GM18511 (cell line): ENCODE results near the gene PDF.

ENCODE experiments used
- ATAC-seq: cut with Tn5 transposase; IDR thresholded peaks from one replicate; pipeline ENCODE4 v1.9.1; 2021; ENCODE audit warnings: mild to moderate bottlenecking, moderate library complexity; ENCODE audit not compliant: unreplicated experiment

Gene PDF

GRCh38 chr16:69339289-69340094, 9.1 kb upstream of the PDF start, which contains the start of the genes COG8 and NIP7:
Gene COG8, minus strand, starts transcription at chr16:69339564. Its CDS starts 12 bp downstream, at chr16:69339552.
Gene NIP7, plus strand, starts transcription at chr16:69339772. Its CDS starts 58 bp downstream, at chr16:69339830.
- peak; percentile 90 for ATAC-seq

- ATAC-seq = no peak
These were observed 8.3 kb upstream of the PDF start for GRCh38 chr16:69338557-69339288.

GRCh38 chr16:69334696-69335095, 4.3 kb upstream of the PDF start:
- no peak for ATAC-seq

GRCh38 chr16:69329369-69330285, 761 bp downstream of the PDF start:
- ATAC-seq = peak; percentile 48

GRCh38 chr16:69328854-69329316, 1.5 kb downstream of the PDF start:
- no peak for ATAC-seq

- ATAC-seq = no peak
These were observed 2.6 kb downstream of the PDF start for GRCh38 chr16:69327585-69328310.

- no peak for ATAC-seq
These were observed 4.1 kb downstream of the PDF start for GRCh38 chr16:69326172-69326873.

GRCh38 chr16:69325784-69326171, 4.6 kb downstream of the PDF start:
- no peak for ATAC-seq

GRCh38 chr16:69324585-69325253, 5.7 kb downstream of the PDF start:
- ATAC-seq = no peak

GRCh38 chr16:69324013-69324531, 6.3 kb downstream of the PDF start:
- ATAC-seq = no peak

- ATAC-seq = no peak
These were observed 7.0 kb downstream of the PDF start for GRCh38 chr16:69323415-69323814.

- no peak for ATAC-seq
These were observed 8.0 kb downstream of the PDF start for GRCh38 chr16:69322343-69322742.

- no peak for ATAC-seq
These were observed 9.3 kb downstream of the PDF start for GRCh38 chr16:69321080-69321479.

- no peak for ATAC-seq
These were observed 9.7 kb downstream of the PDF start for GRCh38 chr16:69320740-69321073.

- no peak for ATAC-seq
These were observed 10.3 kb downstream of the PDF start for GRCh38 chr16:69319826-69320739.

- ATAC-seq = no peak
These were observed 11.0 kb downstream of the PDF start for GRCh38 chr16:69319381-69319780.

- ATAC-seq = no peak
These were observed 11.5 kb downstream of the PDF start for GRCh38 chr16:69318911-69319289.
